Spleen (tissue), 7 donors: ENCODE measurements around the gene RBBP4.

Source experiments
- CTCF ChIP-seq, 11 experiments: fragments of 200-600 bp in 7 of 11; fragments of 450-650 bp in 4 of 11; sonication (generic) in 4 of 11; IDR thresholded peaks in 8 of 11; conservative IDR thresholded peaks in 3 of 11; 1 replicate in 7 of 11; 2 replicates in 4 of 11; pipeline versions ENCODE4 v1.4.0 to v1.8.0; 2016 to 2021; ENCODE audit warnings: antibody characterized with exemption in 11 of 11, inconsistent platforms in 4 of 11, mild to moderate bottlenecking in 1 of 11
- POLR2A ChIP-seq, 3 donors: fragments of 450-650 bp; IDR thresholded peaks; one replicate each; pipeline ENCODE4 v1.5.1; 2017; ENCODE audit warnings: antibody characterized with exemption in 3 of 3, mild to moderate bottlenecking in 1 of 3
- POLR2AphosphoS5 ChIP-seq, 3 donors: sonication (generic); formaldehyde crosslinking; IDR thresholded peaks; one replicate each; pipeline ENCODE4 v1.5.1; 2017; ENCODE audit warnings: antibody characterized with exemption in 3 of 3
- donor health status: DM: no; HTN: no; CAD: no; lungs with moderate emphysema.
- donor health status: DM: no; HTN: no; CAD: no.
- donor health status: DM: no; HTN: no; CAD: no.

GRCh38 chr1:32644426-32644825 is 6.6 kb upstream of the RBBP4 start:
- TF ChIP-seq CTCF (IDR thresholded peaks at IDR 0.05 in 8 of 11, conservative IDR thresholded peaks at IDR 0.05 in 3 of 11) (no peak), POLR2AphosphoS5 (IDR thresholded peaks at IDR 0.05) (no peak), POLR2A (IDR thresholded peaks at IDR 0.05) (no peak)
